Panc1 (cell line): ENCODE results near the gene PPDPF.

Source experiments
- POLR2AphosphoS5 ChIP-seq: IDR thresholded peaks from 2 replicates; pipeline ENCODE4 v1.6.1; 2012; ENCODE audit warnings: mild to moderate bottlenecking, low read depth, low read length, moderate library complexity
- TF ChIP-seq, protein P1 (sequence below): fragments of 450-650 bp; IDR thresholded peaks from 2 replicates; pipeline ENCODE4 v1.5.1; 2017; ENCODE audit warnings: mild to moderate bottlenecking

GRCh38 chr20:63533871-63534393, 13.4 kb downstream of the PPDPF start:
- TF ChIP-seq, protein P1, sequence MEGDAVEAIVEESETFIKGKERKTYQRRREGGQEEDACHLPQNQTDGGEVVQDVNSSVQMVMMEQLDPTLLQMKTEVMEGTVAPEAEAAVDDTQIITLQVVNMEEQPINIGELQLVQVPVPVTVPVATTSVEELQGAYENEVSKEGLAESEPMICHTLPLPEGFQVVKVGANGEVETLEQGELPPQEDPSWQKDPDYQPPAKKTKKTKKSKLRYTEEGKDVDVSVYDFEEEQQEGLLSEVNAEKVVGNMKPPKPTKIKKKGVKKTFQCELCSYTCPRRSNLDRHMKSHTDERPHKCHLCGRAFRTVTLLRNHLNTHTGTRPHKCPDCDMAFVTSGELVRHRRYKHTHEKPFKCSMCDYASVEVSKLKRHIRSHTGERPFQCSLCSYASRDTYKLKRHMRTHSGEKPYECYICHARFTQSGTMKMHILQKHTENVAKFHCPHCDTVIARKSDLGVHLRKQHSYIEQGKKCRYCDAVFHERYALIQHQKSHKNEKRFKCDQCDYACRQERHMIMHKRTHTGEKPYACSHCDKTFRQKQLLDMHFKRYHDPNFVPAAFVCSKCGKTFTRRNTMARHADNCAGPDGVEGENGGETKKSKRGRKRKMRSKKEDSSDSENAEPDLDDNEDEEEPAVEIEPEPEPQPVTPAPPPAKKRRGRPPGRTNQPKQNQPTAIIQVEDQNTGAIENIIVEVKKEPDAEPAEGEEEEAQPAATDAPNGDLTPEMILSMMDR = no peak
- TF ChIP-seq POLR2AphosphoS5 = no peak; the same call in 1 of the 2 replicates
